Activated T-helper 1 cell treated with Interleukin-2 at 50 U/mL for 16 hours (primary cell): ENCODE data around the gene RPL6.
"Not testable (repeated sequence)": the region's sequence is repeated elsewhere in the genome, so short reads cannot be mapped to it uniquely, and the experiment has no call there.

ENCODE experiments used
- DNase-seq: peaks from one replicate; pipeline ENCODE4 v3.0.0-alpha.2; 2020; ENCODE audit warnings: low read depth

Gene RPL6

DNA sequence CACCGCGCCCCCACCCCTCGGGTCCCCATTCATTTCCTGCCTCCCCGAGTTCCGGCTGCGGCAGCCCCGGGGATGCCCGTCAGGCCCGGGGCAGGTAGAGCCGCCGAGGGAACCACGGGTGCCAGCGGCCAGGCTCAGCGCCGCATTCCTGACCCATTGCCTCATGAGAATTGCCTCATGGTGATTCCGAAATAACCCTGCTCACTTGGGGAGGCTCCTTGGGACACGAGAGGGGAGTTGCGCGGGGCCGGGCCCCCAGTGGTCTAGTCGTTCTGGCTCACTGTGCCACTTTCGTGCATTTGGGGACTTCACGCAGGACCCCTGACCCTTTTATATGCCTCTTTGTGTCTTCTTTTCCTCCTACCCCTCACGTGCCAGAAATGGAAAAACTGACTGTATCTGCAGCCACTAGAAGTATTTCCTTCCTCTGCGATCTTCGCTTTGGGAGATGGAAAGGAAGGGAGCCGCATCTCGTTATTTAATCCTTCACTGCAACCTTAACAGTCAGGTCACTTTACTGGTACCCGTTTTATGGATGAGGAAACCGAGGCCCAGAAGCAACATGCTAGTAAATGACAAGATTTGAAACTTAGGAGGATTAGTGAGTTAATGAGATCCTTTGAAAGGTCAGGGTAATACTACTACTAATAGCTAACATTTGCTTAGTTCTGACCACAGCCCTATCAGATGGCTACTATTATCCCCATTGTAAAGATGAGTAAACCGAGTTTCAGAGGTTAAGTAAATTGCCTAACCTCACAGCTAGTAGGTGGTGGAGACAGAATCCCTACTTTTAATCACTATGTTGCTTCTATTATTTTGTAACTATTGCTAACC lies 10.1 kb upstream of the RPL6 start:
- no peak for DNase-seq

DNA sequence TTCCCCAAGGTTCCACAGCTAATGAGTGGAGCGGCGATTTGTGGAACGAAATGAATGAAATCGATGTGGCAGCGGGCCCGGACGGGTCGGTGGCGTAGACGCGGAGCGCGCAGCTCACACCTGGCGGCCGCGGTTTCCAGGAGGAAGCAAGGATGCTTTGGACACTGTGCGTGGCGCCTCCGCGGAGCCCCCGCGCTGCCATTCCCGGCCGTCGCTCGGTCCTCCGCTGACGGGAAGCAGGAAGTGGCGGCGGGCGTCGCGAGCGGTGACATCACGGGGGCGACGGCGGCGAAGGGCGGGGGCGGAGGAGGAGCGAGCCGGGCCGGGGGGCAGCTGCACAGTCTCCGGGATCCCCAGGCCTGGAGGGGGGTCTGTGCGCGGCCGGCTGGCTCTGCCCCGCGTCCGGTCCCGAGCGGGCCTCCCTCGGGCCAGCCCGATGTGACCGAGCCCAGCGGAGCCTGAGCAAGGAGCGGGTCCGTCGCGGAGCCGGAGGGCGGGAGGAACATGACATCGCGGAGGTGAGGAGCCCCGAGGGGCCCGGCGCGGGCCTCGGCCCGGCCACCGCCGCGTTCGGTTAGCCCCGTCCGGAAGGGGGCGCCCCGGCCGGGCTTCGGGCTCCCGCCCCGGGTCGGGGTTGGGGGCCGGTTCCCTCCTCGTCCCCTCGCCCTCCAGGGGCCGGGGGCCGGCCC lies 9.3 kb upstream of the RPL6 start, which contains the start of gene PTPN11:
TSS of gene PTPN11 (plus strand) at position 340 of the 689 bp plus-strand sequence. CDS start at position 505, 165 bp downstream.
- peak; percentile 84 for DNase-seq

DNA sequence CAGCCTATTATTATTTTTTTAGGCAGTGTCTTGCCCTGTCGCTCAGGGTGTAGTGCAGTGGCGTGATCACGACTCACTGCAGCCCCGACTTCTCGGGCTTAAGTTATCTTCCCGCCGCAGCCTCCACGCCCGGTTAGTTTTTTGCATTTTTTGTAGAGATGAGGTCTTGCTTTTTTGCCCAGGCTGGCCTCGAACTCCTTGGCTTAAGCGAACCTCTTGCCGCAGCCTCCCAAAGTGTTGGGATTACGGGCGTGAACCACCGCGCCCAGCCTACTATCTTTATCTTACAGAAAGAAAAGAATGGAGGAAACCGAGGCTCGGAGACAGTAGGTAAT lies 8.8 kb upstream of the RPL6 start:
- no peak for DNase-seq

GRCh38 chr12:112415457-112415856 lies 6.1 kb upstream of the RPL6 start:
- not testable (repeated sequence) for DNase-seq

- no peak for DNase-seq
These were observed 4.6 kb upstream of the RPL6 start for GRCh38 chr12:112413855-112414625.

- no peak for DNase-seq
These were observed 470 bp upstream of the RPL6 start for GRCh38 chr12:112409906-112410244.

- no peak for DNase-seq
These were observed 784 bp downstream of the RPL6 start for GRCh38 chr12:112408621-112409020.

DNA sequence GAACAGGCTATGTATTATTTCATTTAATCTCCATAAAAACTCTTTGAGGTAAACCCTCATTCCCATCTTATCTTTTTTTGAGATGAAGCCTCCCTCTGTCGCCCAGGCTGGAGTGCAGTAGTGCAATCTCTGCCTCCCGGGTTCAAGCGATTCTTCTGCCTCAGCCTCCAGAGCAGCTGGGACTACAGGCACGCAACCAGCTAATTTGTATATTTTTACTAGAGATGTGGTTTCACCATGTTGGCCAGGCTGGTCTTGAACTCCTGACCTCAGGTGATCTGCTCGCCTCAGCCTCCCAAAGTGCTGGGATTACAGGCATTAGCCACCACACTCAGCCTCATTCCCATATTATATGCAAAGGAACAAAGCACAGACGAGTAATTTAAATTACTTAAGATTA lies 1.7 kb downstream of the RPL6 start:
- not testable (repeated sequence) for DNase-seq

GRCh38 chr12:112406519-112407488 lies 2.6 kb downstream of the RPL6 start:
- DNase-seq = no peak

GRCh38 chr12:112401903-112402498 lies 7.4 kb downstream of the RPL6 start:
- no peak for DNase-seq

- no peak for DNase-seq
These were observed 8.4 kb downstream of the RPL6 start for GRCh38 chr12:112401054-112401453.

GRCh38 chr12:112393328-112393727 lies 16.1 kb downstream of the RPL6 start:
- no peak for DNase-seq

GRCh38 chr12:112389922-112390654 lies 19.3 kb downstream of the RPL6 start:
- not testable (repeated sequence) for DNase-seq

GRCh38 chr12:112389228-112389627 lies 20.2 kb downstream of the RPL6 start:
- DNase-seq = no peak

- DNase-seq = no peak
These were observed 22.7 kb downstream of the RPL6 start for GRCh38 chr12:112386726-112387125.

- DNase-seq = no peak
These were observed 26.5 kb downstream of the RPL6 start for GRCh38 chr12:112382866-112383265.

DNA sequence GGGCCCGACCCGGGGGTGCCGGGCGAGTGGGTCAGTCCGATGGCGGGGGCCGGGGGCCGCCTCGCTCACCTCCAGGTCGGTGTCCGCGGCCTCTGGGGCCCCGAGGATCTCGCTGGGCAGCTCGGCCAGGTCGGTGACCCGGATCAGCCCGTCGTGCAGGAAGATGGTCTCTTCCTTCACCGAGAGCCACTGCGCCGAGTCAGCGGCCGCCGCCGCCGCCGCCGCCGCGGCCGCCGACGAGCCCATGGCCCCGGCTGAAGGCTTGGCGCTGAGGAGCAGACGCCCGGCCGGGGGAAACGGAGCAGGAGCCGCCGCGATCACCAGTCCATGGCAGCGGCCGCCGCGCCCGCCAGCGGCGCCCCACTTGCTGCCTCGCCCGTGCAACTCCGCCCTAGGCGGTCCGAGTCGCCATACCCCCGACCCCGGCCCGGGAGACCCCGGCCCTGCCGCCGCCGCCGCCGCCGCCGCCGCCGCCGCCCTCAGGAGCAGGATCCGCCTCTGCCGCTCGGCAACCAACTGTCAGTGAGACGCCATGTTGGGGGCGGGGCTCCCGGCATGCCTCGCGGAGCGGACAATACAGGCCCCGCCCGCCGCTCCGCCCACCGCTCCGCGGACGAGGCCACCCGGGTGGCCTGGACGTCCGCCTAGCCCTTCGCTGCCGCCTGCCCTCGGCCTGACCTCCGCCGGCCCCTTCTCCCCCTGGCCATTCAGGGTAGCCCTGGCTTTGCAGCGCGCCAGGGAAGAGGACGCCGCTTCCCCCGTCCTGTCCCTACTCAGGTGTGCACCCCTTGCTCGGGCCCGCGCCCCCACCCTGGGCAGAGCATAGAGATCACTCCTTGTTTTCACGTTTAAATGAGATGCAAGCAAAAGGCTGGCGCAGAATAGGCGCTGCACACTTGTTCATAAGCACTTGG lies 27.3 kb downstream of the RPL6 start, which contains the start of gene HECTD4:
TSS of gene HECTD4 (minus strand) at position 549 of the 914 bp plus-strand sequence. CDS start at position 246, 303 bp downstream.
- DNase-seq = peak; percentile 87

DNA sequence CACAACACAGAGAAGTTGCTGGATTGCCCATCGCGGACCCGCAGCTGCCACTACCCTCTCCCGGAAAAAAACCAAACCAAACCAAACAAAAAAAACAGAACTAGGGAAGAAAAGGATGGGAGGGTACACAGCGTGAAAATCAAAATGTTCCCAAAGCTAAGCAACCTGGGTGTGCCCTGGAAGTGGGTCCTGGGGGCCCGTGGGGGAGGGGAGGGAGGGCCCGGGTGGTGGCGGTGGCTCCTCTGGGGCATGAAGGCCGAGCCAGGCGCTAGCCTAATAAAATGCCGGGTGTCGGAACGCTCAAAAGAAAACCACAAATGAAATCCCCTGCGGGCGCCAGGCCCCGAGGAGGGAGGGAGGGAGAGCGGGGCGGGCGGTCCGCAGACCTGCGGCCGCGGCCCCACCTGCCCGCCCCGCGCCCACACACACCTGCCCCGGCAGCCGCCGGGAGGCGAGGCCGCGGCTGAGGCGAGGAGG lies 28.0 kb downstream of the RPL6 start:
- peak; percentile 23 for DNase-seq
